GM12891 (cell line): ENCODE measurements around the gene ZBTB32.

Experiments used
- POLR2A ChIP-seq: IDR thresholded peaks from 2 replicates; pipeline ENCODE4 v1.6.1; 2011; ENCODE audit warnings: low read depth, low read length, control low read depth
- POLR2AphosphoS5 ChIP-seq: IDR thresholded peaks from 2 replicates; pipeline ENCODE4 v1.6.1; 2011; ENCODE audit warnings: low read depth, low read length, control low read depth

- TF ChIP-seq POLR2A: peak; percentile 64
- peak; percentile 52; the same call in 1 of the 2 replicates for TF ChIP-seq POLR2AphosphoS5
Observed at GRCh38 chr19:35702223-35703012, 1.9 kb upstream of the ZBTB32 start.
